Measurements from ENCODE around the gene TOR1B.
"Not testable (repeated sequence)": the region's sequence is repeated elsewhere in the genome, so short reads cannot be mapped to it uniquely, and the experiment has no call there.

TOR1B gene

GRCh38 chr9:129770741-129771140 is 32.2 kb upstream of the TOR1B start:
- H3K27ac ChIP-seq = no peak overlapping the region
- DNase-seq (ENCODE audit: low spot score) = no peak

GRCh38 chr9:129773262-129774048 is 29.5 kb upstream of the TOR1B start:
- no peak overlapping the region for H3K4me3 ChIP-seq
- H3K27ac ChIP-seq = no peak overlapping the region
- no peak for TF ChIP-seq CTCF (IDR thresholded peaks at IDR 0.05)
- no peak for DNase-seq (ENCODE audit: low spot score)

More at GRCh38 chr9:129770741-129771140, 32.2 kb upstream of the TOR1B start:
- H3K4me3 ChIP-seq = no peak overlapping the region
- no peak for TF ChIP-seq CTCF (IDR thresholded peaks at IDR 0.05)

GRCh38 chr9:129774791-129775447 is 28.1 kb upstream of the TOR1B start:
- DNase-seq (ENCODE audit: low spot score) = no peak
- TF ChIP-seq CTCF (IDR thresholded peaks at IDR 0.05) = no peak
- Histone ChIP-seq H3K27ac (no peak overlapping the region), H3K4me3 (no peak overlapping the region)

- Histone ChIP-seq H3K27ac (no peak overlapping the region), H3K4me3 (no peak overlapping the region)
- DNase-seq (ENCODE audit: low spot score) = no peak
- TF ChIP-seq CTCF (IDR thresholded peaks at IDR 0.05) = no peak
These were observed 27.6 kb upstream of the TOR1B start for GRCh38 chr9:129775448-129775798.

GRCh38 chr9:129776096-129776495 is 26.9 kb upstream of the TOR1B start:
- peak overlapping the region in 1 of 2 donors; percentile 80 for H3K27ac ChIP-seq
- not testable (repeated sequence) for H3K4me3 ChIP-seq

GRCh38 chr9:129776566-129776937 is 26.4 kb upstream of the TOR1B start:
- Histone ChIP-seq H3K4me3 (peak overlapping the region; percentile 45), H3K27ac (peak overlapping the region; percentile 36 to 80)
- TF ChIP-seq CTCF (IDR thresholded peaks at IDR 0.05) = no peak
- DNase-seq (ENCODE audit: low spot score) = no peak

More at GRCh38 chr9:129776096-129776495, 26.9 kb upstream of the TOR1B start:
- DNase-seq (ENCODE audit: low spot score) = not testable (repeated sequence)

GRCh38 chr9:129776938-129777768 is 25.8 kb upstream of the TOR1B start:
- H3K4me3 ChIP-seq = peak overlapping the region; percentile 45
- peak; percentile 97 for DNase-seq (ENCODE audit: low spot score)

More at GRCh38 chr9:129776938-129777768, 25.8 kb upstream of the TOR1B start:
- H3K27ac ChIP-seq = peak overlapping the region; percentile 62 to 80
- TF ChIP-seq CTCF (IDR thresholded peaks at IDR 0.05) = no peak
